ENCODE measurements around the gene C2orf72. TPM values are rescaled to one million over a fixed set of nuclear protein-coding genes. Genes with fewer than 3 reads are reported as not detected.

The C2orf72 gene
- total and polyA plus RNA-seq, 2 of the 13 experiments (the other 11 are each of a cell fraction or from before 2014, with no cell fraction given), result 147 to 203 TPM

- TF ChIP-seq HMGXB3 (CRISPR knock-in tag; IDR thresholded peaks at IDR 0.05; ENCODE audit: borderline replicate concordance) (no peak), ZNF749 (CRISPR knock-in tag; IDR thresholded peaks at IDR 0.05; ENCODE audit: borderline replicate concordance) (no peak), ZMYM3 (CRISPR knock-in tag; IDR thresholded peaks at IDR 0.05) (no peak), PCBP1 (IDR thresholded peaks at IDR 0.05; ENCODE audit: borderline replicate concordance, low read depth, low read length) (no peak), TEAD3 (CRISPR knock-in tag; optimal IDR thresholded peaks at IDR 0.05; ENCODE audit: borderline replicate concordance) (peak; percentile 81), NFIC (IDR thresholded peaks at IDR 0.05; ENCODE audit: low read length) (peak; percentile 83; the same call in 1 of the 2 replicates), ZNF432 (CRISPR knock-in tag; IDR thresholded peaks at IDR 0.05; ENCODE audit: borderline replicate concordance) (no peak), ZNF414 (CRISPR knock-in tag; IDR thresholded peaks at IDR 0.05) (no peak), YY1 (IDR thresholded peaks at IDR 0.05; ENCODE audit: insufficient read depth, insufficient replicate concordance, low read depth, low read length) (no peak), ZNF292 (CRISPR knock-in tag; IDR thresholded peaks at IDR 0.05; ENCODE audit: borderline replicate concordance, low read depth) (0 out of 2 replicates have a peak, but pooled peaks have one; percentile 22), RFX1 (IDR thresholded peaks at IDR 0.05) (no peak), ZNF362 (CRISPR knock-in tag; IDR thresholded peaks at IDR 0.05; ENCODE audit: borderline replicate concordance) (peak; percentile 44; the same call in 1 of the 2 replicates), STAG1 (CRISPR knock-in tag; IDR thresholded peaks at IDR 0.05) (no peak), GTF3A (CRISPR knock-in tag; conservative IDR thresholded peaks at IDR 0.05) (no peak), ZEB1 (IDR thresholded peaks at IDR 0.05; ENCODE audit: insufficient replicate concordance, low read depth) (no peak), ZBTB37 (CRISPR knock-in tag; IDR thresholded peaks at IDR 0.05) (no peak), ZNF652 (CRISPR knock-in tag; IDR thresholded peaks at IDR 0.05; ENCODE audit: borderline replicate concordance, low read depth) (peak; percentile 80)
- TF ChIP-seq, protein P1, sequence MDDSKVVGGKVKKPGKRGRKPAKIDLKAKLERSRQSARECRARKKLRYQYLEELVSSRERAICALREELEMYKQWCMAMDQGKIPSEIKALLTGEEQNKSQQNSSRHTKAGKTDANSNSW (CRISPR knock-in tag; IDR thresholded peaks at IDR 0.05; ENCODE audit: borderline replicate concordance), result no peak
- TF ChIP-seq, protein P2, sequence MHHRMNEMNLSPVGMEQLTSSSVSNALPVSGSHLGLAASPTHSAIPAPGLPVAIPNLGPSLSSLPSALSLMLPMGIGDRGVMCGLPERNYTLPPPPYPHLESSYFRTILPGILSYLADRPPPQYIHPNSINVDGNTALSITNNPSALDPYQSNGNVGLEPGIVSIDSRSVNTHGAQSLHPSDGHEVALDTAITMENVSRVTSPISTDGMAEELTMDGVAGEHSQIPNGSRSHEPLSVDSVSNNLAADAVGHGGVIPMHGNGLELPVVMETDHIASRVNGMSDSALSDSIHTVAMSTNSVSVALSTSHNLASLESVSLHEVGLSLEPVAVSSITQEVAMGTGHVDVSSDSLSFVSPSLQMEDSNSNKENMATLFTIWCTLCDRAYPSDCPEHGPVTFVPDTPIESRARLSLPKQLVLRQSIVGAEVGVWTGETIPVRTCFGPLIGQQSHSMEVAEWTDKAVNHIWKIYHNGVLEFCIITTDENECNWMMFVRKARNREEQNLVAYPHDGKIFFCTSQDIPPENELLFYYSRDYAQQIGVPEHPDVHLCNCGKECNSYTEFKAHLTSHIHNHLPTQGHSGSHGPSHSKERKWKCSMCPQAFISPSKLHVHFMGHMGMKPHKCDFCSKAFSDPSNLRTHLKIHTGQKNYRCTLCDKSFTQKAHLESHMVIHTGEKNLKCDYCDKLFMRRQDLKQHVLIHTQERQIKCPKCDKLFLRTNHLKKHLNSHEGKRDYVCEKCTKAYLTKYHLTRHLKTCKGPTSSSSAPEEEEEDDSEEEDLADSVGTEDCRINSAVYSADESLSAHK (CRISPR knock-in tag; IDR thresholded peaks at IDR 0.05; ENCODE audit: borderline replicate concordance), result no peak
These were observed 2.9 kb upstream of the C2orf72 start (continued) for GRCh38 chr2:231034291-231034882.

Measured in HepG2 (cell line).